IPS DF 6.9 (cell line): Measurements from ENCODE around the gene SPATA31E1.

Experiments used
- DNase-seq: peaks from one replicate; pipeline ENCODE4 v3.0.0-alpha.2; 2013; ENCODE audit warnings: low read depth, low spot score
- H3K27ac ChIP-seq: one replicate; pipeline ENCODE4 v1.5.1; 2013; ENCODE audit warnings: low read length, control low read depth
- H3K27me3 ChIP-seq: 2 replicates; pipeline ENCODE4 v1.6.1; 2013; ENCODE audit warnings: mild to moderate bottlenecking, low read length; ENCODE audit not compliant: control insufficient read depth, insufficient read depth
- H3K36me3 ChIP-seq: 2 replicates; pipeline ENCODE4 v1.6.1; 2013; ENCODE audit warnings: low read length; ENCODE audit not compliant: control insufficient read depth, insufficient read depth
- H3K4me1 ChIP-seq: 2 replicates; pipeline ENCODE4 v1.6.1; 2013; ENCODE audit warnings: low read length; ENCODE audit not compliant: control insufficient read depth, insufficient read depth
- H3K4me3 ChIP-seq: 2 replicates; pipeline ENCODE4 v1.5.1; 2013; ENCODE audit warnings: mild to moderate bottlenecking, low read length
- H3K9me3 ChIP-seq: 2 replicates; pipeline ENCODE4 v1.6.1; 2013; ENCODE audit warnings: low read length, inconsistent platforms; ENCODE audit not compliant: control insufficient read depth, insufficient read depth
- WGBS: extraction: QIAGEN DNeasy Blood & Tissue Kit; methylation state at CpG from one replicate; pipeline ENCODE4 v1.1.7; 2013; ENCODE audit warnings: mixed read lengths, missing lambda C conversion rate; ENCODE audit not compliant: insufficient read length, insufficient coverage; 5-methylcytosine and 5-hydroxymethylcytosine counted together

SPATA31E1 gene

GRCh38 chr9:87884578-87885459 is 2.1 kb downstream of the SPATA31E1 start:
- no peaks in the 10 kb centered on the region for H3K9me3 ChIP-seq
- WGBS = no CpG with 5 or more reads among the region's 17 CpGs
- H3K27me3 ChIP-seq = no peaks in the 10 kb centered on the region
- H3K36me3 ChIP-seq = no peaks in the 10 kb centered on the region
- peaks cover 2% of the 10 kb centered on the region; the same call in 1 of the 2 replicates for H3K4me1 ChIP-seq
- no peak overlapping the region for H3K27ac ChIP-seq
- DNase-seq = no peak
- H3K4me3 ChIP-seq = no peak overlapping the region

- H3K36me3 ChIP-seq = no peaks in the 10 kb centered on the region
- H3K27me3 ChIP-seq = no peaks in the 10 kb centered on the region
- H3K27ac ChIP-seq = no peak overlapping the region
- WGBS = no CpG with 5 or more reads among the region's 13 CpGs
- no peaks in the 10 kb centered on the region for H3K9me3 ChIP-seq
- peaks cover 2% of the 10 kb centered on the region; the same call in 1 of the 2 replicates for H3K4me1 ChIP-seq
- no peak for DNase-seq
- no peak overlapping the region for H3K4me3 ChIP-seq
Measured at GRCh38 chr9:87885484-87886189, 3.0 kb downstream of the SPATA31E1 start.

DNA sequence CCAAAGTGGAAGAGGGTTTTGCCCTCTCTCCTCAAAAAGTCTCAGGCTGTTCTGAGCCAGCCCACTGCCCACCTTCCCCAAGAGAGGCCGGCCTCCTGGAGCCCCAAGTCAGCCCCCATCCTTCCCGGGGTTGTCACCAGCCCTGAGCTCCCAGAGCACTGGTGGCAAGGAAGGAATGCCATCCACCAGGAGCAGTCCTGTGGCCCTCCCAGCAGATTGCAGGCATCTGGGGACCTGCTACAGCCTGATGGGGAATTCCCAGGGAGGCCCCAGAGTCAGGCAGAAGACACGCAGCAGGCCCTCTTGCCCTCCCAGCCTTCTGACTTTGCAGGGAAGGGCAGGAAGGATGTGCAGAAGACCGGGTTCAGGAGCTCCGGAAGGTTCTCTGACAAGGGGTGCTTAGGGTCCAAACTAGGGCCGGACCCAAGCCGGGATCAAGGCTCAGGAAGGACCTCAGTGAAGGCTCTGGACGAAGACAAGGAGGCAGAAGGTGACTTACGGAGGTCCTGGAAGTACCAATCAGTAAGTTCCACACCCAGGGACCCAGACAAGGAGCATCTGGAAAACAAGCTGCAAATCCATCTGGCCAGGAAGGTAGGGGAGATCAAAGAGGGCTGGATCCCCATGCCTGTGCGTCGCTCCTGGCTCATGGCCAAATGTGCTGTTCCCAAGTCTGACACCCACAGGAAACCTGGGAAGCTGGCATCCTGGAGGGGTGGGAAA is 3.7 kb downstream of the SPATA31E1 start:
- peaks cover 3% of the 10 kb centered on the region for H3K4me1 ChIP-seq
- no peak for DNase-seq
- H3K36me3 ChIP-seq = no peaks in the 10 kb centered on the region
- H3K27me3 ChIP-seq = no peaks in the 10 kb centered on the region
- no peaks in the 10 kb centered on the region for H3K9me3 ChIP-seq
- no peak overlapping the region for H3K4me3 ChIP-seq
- H3K27ac ChIP-seq = no peak overlapping the region
- WGBS = no CpG with 5 or more reads among the region's 11 CpGs

- no peak for DNase-seq
- no peaks in the 10 kb centered on the region for H3K9me3 ChIP-seq
- H3K4me1 ChIP-seq = peaks cover 3% of the 10 kb centered on the region
- WGBS = no CpG with 5 or more reads among the region's 13 CpGs
- H3K27me3 ChIP-seq = no peaks in the 10 kb centered on the region
- H3K36me3 ChIP-seq = no peaks in the 10 kb centered on the region
- H3K4me3 ChIP-seq = no peak overlapping the region
- H3K27ac ChIP-seq = no peak overlapping the region
Measured at GRCh38 chr9:87886933-87887505, 4.3 kb downstream of the SPATA31E1 start.

- WGBS = no CpG with 5 or more reads among the region's 13 CpGs
- H3K9me3 ChIP-seq = no peaks in the 10 kb centered on the region
- DNase-seq = no peak
Measured at GRCh38 chr9:87887661-87888480, 5.2 kb downstream of the SPATA31E1 start.

DNA sequence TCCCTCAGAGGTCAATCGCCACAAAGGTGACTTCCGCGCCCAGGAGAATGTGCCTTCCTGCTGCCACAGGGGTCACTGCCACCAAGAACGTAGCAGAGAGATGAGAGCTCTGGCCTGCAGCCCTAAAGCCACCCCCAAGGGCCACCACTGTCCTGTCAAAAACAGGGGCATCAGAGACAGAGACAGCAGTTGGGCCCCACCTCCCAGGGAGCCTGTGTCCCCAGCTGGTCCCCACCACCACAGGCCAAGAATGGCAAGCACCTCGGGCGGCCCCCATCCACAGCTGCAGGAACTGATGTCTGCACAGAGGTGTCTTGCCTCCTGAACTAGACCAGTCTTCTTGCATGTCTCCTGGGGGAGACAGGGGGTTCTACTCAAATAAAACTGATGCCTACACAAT is 5.8 kb downstream of the SPATA31E1 start:
- no peaks in the 10 kb centered on the region for H3K36me3 ChIP-seq
- H3K27ac ChIP-seq = no peak overlapping the region
- no peak for DNase-seq
- H3K27me3 ChIP-seq = no peaks in the 10 kb centered on the region
- WGBS = no CpG with 5 or more reads among the region's 6 CpGs
- peaks cover 1% of the 10 kb centered on the region; the same call in 1 of the 2 replicates for H3K4me1 ChIP-seq
- H3K9me3 ChIP-seq = no peaks in the 10 kb centered on the region
- no peak overlapping the region for H3K4me3 ChIP-seq

More at GRCh38 chr9:87887661-87888480, 5.2 kb downstream of the SPATA31E1 start:
- H3K27ac ChIP-seq = no peak overlapping the region
- peaks cover 1% of the 10 kb centered on the region; the same call in 1 of the 2 replicates for H3K4me1 ChIP-seq
- H3K4me3 ChIP-seq = no peak overlapping the region
- H3K36me3 ChIP-seq = no peaks in the 10 kb centered on the region
- H3K27me3 ChIP-seq = no peaks in the 10 kb centered on the region

- Histone ChIP-seq H3K4me3 (no peak overlapping the region), H3K27ac (no peak overlapping the region), H3K36me3 (no peaks in the 10 kb centered on the region), H3K4me1 (peaks cover 1% of the 10 kb centered on the region; the same call in 1 of the 2 replicates), H3K9me3 (no peaks in the 10 kb centered on the region), H3K27me3 (no peaks in the 10 kb centered on the region)
- DNase-seq = no peak
- no CpG with 5 or more reads among the region's 12 CpGs for WGBS
Measured at GRCh38 chr9:87889065-87889881, 6.6 kb downstream of the SPATA31E1 start.

- no peak overlapping the region for H3K4me3 ChIP-seq
- no peaks in the 10 kb centered on the region for H3K27me3 ChIP-seq
- no peak overlapping the region for H3K27ac ChIP-seq
- DNase-seq = no peak
- WGBS = no CpG with 5 or more reads among the region's 4 CpGs
- H3K36me3 ChIP-seq = no peaks in the 10 kb centered on the region
- H3K9me3 ChIP-seq = no peaks in the 10 kb centered on the region
- peaks cover 1% of the 10 kb centered on the region; the same call in 1 of the 2 replicates for H3K4me1 ChIP-seq
Measured at GRCh38 chr9:87889882-87890252, 7.2 kb downstream of the SPATA31E1 start.

DNA sequence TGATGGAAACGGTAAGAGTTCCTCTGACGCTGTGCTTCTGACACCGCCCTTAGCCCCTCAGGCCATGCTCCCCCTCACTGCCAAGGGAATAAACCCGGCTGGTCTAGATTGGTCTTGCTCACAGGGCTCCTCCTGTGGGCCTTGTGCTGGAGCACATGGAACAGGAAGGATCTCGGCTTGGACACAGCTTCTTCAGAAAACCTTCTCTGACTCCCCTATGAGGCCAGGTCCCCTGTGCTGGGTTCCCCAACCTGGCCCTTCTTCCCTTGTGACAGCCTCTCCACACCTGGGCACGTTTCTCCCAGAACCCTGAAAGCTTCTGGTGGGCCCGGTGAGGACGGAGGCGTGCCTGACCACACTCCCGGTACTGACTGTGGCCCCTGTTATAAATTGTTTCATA is 8.2 kb downstream of the SPATA31E1 start:
- Histone ChIP-seq H3K4me3 (no peak overlapping the region), H3K27me3 (no peaks in the 10 kb centered on the region), H3K27ac (no peak overlapping the region), H3K36me3 (no peaks in the 10 kb centered on the region), H3K4me1 (peaks cover 1% of the 10 kb centered on the region; the same call in 1 of the 2 replicates), H3K9me3 (no peaks in the 10 kb centered on the region)
- DNase-seq = no peak
- WGBS = no CpG with 5 or more reads among the region's 10 CpGs
